GM18867 (cell line): ENCODE data around the gene ATP6V1F.

Experiments used
- ATAC-seq: cut with Tn5 transposase; IDR thresholded peaks from one replicate; pipeline ENCODE4 v1.9.1; 2021; ENCODE audit warnings: mild to moderate bottlenecking, moderate library complexity; ENCODE audit not compliant: unreplicated experiment

The ATP6V1F gene

DNA sequence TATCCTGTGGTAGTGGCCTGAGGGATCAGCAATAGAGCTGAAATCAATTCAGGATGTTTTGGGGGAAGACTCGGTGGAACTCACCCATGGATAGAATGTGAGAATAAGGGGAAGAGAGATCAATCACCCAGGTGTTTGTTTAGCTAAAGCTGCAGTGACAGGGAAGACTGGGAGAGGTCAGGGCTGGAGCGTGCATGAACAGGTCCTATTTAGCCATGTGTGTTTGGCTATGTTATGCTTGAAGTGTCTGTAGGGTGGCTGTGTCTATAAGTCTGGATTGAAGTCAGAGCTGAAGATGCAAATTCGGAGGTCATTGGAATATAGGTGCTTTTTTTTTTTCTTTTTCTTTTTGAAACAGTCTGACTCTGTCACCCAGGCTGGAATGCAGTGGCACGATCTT, 4.6 kb downstream of the ATP6V1F start:
- ATAC-seq, result no peak

DNA sequence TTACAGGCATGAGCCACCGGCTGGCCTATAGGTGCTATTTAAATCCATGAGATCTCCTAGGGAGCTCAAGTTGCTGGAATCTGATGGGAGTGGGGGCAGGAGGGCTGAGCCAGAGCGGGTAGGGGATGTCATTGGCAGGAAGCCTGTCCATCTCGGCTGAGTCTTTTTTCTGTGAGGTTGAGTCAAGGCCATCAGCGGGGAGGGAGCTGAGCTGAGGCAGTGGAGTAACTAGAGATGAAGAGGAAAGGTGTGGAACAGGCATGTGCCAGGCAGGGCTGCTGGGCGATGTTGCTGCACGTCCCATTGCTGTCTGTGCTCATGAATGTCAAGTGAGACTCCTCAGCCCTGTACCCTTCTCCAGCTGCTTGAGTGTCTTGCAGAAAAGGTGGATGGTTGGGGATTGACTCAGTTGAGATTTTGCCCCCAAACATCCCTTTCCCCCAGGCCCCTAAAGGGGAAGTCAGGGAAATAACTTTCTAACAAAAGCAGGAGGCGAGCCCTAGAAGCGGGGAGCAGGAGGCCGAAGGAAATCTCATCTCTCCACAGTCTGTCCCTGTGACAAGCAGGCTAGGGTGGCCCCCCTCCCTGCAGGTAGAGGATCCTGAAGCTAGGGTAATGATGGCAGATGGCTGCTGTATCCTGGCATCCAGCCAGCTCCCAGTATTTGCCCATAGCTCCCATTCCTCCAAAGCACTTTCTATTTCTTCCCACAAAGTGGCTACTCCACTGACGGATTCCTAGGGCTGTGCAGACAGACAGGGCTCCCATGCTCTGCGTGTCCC, 5.4 kb downstream of the ATP6V1F start:
- no peak for ATAC-seq

DNA sequence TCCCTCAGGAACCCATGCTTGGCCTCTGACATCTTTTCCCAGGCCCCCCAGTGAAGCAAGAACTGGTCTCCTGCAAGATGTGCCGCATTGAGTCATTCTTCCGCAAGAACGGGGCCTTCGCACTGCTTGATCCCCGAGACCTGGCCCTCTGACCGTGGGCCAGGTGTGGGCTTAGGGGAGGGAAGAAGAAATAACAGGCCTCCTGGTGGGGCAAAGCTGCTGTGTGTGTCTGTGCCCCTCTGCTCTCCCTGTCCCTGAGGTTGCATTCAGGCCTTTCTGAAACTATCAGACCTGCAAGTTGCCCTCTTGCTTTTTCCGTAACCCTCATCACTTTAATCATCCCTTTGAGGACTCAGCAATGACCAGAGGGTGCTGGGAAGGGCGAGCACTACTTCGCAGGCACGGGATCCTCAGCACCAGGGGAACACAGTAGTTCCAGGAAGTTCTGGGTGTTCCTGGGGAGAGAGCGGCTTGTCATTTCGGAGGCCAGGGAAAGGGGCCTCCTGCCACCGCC, 6.0 kb downstream of the ATP6V1F start:
- ATAC-seq, result no peak

DNA sequence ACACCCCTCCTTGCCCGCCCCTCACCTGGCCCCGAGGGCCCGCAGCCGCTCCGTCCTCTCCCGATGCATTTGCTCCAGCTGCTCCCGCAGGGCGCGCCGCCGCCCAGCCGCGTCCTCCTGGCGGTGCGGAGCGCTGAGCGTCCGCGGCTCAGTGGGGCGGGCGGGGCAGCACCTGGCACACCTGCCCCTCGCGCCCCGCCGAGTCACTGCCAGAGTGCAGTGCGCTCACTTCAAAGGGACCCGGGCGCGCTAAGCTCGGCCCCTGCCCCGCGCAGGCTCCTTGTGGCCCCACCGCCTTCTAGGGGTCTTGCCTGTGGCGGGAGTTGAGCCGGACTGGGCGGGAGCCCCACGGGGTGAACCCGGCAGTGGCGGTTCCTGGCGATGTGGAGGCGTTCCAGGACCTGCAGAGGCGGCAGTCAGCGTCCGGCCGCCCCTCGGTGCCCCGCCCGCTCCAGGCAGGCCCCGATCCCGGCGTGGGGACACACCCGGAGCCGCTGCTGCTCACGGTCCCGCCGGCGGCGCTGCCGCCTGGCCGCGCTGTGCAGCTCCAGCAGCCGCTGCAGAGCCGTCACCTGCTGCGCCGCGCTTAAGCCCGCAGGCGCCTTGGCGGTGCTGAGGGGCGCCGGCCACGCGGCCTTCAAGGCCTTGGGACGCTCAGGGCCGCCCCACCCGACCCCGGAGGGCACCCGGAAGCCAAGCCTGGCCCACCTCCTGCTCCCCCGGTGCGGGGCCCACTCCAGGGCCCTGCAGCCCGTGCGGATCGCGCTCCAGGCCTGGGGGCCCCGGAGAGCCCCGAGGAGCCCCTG, 6.7 kb downstream of the ATP6V1F start:
- peak; percentile 66 for ATAC-seq

DNA sequence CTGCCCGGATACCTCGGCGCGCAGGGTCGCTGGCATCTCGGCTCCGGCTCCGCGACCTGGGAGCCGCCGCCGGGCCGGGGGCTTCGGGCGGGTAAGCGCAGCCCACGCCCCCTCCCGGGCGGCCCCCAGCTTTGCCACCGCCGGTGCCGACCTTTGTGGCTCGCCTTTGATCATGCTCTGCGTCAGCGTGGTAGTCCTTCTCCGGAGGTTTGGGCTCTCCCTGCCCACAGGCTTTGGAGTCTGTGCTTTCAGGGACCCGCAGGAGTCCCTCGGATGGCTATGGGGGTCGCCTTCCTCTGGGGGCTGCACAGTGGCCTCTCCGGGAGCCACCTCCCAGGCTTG, 7.3 kb downstream of the ATP6V1F start:
- ATAC-seq, result no peak

DNA sequence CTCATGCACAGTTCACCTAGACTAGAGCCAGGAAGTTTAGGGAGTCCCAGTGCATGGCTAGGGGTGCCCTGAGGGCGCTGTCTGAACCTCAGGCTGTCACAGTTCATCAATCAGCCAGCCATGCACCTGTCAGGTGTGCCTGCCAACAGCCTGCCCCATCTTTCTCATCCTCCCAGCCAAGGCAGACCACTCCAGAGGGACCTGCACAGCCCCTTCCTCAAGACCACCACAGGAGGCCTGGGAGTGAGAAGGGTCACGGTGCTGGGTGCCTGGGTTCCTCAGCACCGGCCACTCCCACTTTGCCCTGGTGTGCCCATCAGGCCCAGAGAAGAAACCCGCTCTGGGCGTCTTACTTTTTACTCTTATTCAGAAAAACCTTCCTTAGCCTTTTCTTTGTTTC, 8.4 kb downstream of the ATP6V1F start:
- ATAC-seq, result no peak

DNA sequence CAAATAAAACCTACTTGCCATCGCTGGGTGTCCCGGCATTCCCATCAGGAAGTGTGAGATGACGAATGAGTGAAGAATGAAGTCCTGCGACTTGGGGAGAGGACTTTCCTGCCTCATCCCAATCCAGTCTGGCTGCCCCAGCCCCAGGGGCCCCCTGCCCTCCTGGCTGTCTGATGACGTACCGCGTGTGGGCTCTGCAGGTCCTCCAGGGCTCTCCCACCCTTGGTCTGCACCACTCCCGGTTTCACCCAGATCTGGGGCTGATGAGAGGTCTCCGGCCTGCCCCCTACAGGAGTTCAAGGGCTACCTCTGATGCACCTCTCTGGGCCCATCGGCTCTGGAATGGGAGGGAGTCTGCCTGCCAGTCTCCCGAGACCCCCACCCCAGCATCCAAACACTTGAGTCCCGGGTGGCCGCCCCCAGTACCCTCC, 9.8 kb downstream of the ATP6V1F start:
- no peak for ATAC-seq

DNA sequence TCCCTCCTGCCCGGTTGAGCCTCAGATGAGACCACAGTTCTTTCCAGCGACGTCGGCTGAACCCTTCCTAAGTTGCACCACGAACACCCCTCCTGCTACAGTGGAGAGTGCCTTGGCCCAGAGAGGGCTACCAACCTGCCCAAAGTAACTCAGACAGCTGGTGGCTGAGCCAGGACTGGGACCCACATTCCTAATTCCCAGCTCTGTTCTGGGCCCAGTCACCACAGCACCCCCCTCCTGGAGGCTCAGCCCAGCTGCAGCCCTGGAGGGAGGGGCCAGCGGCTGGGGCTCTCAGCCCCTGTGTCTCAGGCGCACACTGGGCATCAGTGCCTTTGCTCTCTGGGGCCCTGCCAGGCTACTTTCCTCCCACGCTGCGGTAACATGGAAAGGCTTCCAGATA, 10.6 kb downstream of the ATP6V1F start:
- ATAC-seq, result no peak

DNA sequence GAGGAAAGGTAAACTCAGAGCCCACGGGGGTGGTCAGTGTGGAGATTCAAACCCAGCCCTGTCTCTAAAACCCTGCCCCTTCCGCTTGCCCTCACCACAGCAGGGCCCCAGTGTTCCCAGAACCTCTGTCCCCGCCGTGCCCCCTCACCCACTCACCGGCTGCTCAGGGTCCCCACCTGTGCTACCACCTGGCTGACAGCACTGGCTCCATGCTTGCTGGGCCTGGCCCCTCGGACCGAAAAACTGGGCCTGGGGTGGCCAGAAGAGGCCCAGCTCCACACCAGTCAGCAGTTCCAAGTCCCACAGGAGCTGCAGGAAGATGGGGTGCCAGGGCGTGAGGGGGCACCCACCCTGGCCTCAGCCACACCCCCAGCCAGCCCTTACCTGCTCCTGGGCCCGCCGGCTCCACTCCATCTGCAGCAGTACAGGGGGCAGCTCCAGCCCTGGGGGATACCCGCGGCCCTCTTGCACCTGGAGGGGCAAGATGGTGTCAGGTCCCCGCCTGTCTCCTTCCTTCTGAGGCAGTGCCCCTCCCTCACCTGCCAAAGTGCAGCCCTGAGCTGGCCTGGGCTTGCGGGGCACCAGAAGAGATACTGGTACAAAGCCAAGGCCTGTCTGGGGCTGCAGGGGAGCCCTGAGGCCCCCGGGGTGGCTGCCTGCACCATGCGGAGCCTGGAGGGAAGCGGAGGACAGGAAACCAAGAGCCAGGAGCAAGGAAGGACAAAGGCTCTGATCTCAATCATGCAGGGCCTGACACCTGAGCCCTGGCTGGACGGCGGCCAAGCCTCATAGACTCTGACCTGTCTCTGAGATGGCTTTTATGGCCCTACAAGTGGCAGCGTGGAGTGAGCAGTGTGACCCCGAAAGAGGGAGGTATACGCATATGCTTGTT, 11.7 kb downstream of the ATP6V1F start:
- ATAC-seq, result no peak

DNA sequence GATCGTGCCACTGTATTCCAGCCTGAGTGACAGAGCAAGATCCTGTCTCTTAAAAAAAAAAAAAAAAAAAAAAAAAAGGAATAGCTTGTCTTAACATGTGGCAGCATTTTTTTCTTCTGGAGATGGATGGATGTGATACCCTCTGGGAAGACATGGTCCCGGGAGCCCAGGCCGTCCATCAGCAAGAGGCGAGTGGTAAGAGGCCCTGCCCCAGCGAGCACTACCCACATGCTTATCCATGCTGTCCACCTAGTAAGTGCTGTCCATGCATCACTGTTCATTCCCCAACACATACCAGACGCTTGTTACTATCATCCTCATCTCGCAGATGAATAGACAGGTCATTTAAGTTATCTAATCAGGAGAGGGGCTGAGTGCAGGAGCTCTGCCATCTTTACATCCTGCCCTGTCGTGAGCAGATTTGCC, 12.9 kb downstream of the ATP6V1F start:
- ATAC-seq, result no peak

DNA sequence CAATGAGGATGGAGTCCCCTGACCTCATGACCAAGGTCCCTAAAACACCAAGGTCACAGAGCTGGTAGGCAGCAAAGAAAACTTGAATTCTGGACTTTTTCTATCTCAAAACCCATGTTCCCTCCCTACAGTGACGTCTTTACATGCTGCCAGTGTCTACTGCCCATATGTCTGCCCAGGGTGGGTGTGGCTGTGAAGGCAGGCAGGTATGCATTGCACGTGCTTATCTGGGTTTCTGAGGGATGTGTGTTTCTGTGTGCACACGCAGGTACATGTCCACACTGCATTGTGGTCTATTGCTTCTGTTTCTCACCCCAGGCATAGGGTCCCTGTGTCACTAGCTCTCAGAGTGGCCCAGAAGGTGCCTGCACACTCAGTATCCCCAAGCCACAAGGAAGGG, 13.5 kb downstream of the ATP6V1F start:
- ATAC-seq, result no peak

DNA sequence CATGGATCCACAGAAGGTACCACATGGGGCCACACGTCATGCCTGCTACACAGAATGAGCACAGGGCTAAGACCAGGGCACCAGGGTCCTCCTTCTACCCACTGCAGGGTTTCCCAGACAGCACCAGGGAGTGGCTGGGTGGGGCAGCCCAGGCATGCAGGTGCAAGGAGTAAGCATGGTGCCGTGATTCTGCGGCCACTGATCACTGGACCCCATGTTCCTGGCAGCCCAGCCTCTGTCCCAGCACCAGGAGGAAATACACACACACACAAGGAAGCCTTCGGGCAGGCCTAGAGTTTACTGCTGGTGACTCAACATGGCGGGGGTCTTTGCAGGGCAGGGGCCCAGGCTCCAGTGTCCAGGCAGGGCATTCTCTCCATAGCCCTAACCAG, 13.9 kb downstream of the ATP6V1F start:
- ATAC-seq, result no peak

DNA sequence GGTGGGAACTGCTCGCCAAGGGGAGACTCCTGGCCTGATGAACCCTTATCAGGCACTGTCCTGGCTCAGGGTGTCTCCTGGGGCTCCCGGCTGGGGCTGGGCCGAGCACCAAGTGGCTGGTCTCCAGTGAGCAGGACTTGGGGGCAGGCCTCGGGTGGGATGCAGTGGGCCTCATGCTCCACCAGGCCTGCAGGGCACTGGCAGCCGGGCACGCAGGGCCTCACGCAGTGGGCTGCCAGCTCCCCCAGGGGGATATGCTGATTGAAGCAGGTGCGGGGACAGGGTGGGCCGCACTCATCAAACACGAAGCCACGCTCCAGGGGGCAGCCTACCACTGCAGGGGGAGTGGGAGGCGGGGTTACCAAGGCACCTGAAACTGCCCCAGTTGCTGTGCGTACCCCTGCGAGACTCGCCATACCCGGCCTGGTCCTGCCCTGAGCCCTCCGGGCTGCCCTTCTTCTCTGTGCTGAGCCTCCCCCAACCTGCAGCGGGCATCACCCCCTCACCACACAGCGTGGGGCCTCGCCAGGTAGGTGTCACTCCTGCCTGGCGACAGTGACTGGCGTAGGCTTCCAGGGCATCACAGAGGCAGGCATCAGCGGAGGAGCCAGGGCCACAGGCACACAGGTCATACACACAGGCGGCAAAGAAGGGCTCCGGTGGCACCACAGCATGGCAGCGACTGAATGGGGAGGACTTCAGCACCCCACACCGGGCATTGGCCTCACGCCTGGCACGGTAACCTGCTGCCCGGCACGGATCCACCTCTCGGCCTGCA, 14.5 kb downstream of the ATP6V1F start:
- ATAC-seq, result no peak

DNA sequence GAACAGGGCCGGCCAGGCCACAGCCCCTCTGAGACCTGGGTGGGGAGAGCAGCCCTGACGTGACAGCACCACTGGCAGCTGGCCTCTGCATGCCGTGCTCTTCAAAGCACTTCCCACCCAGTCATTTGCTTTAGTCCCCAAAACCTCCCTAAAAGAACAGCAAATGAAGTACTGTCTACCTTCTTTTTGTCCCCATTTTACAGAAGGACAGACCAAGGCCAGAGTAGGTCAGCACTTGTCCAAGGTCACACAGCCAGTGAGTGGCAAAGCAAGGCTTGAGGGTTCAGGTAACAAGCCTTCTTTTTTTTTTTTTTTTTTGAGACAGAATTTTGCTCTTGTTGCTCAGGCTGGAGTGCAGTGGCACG, 15.1 kb downstream of the ATP6V1F start:
- no peak for ATAC-seq

DNA sequence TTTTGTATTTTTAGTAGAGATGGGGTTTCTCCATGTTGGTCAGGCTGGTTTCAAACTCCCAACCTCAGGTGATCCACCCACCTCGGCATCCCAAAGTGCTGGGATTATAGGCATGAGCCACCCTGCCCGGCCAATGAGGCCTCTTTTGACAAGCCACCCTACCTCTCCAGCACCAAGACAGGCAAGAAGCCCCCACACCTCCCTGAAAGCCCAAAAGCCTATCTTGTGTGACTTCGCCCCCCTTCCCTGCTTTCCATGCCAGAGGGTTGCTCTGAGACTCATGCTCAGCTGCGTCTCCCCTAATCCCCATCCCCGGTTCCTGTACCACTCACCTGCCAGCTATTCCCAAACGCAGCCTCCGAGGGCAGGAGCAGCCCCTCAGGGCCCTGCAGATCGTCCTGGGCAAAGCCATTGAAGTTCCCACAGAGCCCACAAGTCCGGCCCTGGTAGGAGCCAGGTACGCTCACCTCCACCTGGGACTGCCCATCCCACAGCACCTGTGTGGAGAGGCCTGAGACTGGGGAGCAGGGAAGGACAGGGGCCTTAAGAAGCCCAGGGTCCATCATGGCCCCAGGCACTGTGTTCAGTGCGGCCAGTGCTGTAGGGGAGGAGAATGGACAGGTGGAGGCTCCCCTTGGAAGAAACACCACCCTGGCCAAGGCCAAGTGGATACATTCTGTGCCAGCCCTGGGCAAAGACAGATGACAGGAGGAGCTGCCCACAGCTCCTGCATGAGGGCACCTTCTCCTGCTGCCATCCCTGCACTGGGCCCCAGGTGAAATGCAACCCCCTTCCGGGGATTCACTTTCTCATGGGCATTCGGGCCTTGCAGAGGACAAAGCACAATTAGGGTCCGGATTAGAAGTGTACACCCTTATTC, 15.8 kb downstream of the ATP6V1F start:
- ATAC-seq, result no peak

DNA sequence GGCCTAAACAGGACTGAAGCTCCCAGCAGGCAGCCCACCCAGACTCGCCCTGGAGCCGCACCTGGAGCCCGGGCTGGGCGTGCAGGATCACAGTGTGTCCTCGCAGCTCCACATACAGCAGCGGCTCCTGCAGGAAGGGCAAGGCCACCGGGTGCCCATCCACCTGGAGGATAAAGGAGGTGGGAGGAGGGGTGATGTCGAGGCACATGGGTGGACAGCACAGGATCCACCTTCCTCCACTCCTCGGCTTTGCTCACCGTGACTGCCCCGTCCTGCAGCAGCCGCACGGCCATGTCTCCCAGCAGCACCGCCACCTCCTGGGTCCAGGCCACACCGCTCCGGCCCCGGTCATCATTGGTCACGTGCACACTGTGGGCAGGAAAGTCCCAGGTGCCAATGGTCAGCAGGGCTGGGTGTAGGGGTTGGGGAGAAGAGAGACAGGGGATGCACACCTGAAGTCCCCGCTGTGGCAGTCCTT, 16.8 kb downstream of the ATP6V1F start:
- no peak for ATAC-seq

DNA sequence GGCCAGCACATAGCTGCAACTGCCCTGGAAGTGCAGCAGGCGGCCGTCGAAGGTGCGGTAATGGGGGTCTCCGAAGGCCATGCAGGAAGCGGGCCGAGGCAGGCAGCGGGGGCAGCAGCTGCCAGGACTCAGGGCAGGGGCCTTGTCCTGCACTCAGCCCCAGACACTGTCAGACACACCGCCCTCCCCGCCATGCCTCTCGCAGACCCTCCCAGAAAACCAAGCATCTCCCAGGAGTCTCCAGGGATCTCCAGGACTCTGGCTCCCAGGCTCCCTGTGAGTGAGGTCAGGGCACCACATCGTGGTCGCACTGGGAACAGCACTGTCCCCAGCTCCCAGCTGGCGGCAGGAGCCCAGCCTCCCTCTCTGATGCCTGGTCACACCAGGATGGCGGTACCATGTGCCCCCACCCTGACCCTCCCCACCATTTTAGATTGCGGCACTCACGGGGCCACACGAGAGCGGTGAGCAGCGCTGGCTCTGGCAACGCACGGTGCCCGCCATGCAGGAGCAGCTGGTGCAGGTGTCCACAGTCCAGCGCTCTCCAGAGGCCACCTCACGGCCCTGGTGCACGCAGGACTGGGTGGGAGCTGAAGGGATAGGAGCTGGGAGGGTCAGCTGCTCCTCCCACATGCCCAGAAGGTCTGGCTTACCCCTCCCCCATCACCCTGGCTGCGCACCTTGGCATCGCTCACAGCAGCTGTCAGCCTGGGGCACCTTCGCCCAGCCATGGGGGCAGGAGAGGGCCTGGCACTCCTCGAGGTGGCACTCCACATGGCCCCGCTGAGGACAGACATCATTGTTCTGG, 17.5 kb downstream of the ATP6V1F start:
- no peak for ATAC-seq

DNA sequence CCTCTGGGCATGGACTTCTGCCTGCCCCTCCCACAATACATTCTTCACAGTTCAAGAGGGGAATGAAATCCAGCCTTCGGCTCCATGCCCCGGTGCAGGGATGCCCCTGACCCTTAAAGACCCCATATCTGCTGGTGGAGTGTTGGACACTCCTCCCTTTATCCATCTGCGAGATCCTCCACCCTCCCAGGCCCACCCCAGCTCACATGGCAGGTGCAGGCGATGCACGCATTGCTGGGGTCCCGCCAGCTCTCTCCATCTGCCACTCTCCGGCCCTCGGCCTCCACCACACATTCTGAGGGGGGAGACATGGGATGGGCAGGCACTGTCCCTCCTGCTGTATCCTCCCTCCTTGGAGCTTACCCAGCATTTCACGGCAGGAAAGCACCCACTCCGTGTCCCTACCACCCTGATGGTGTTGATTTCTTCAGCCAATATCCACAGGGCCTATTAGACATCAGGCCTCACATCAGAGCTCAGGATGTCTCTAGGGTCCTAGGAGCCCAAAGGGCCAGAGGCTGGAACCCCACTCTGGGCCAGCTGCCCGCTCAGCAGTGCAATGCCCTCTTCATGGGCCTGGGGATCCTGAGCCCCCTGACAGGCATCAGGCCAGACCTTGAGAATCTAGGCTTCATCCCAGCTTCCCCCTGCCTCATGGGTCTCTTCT, 18.3 kb downstream of the ATP6V1F start:
- no peak for ATAC-seq
